Embryonic facial prominence (tissue), 1 donor: ENCODE measurements around the gene OR7G3.

Experiments used
- DNase-seq: peaks from one replicate; pipeline ENCODE4 v3.0.0-alpha.2; 2016; ENCODE audit errors: extremely low spot score

Gene OR7G3

GRCh38 chr19:9107375-9107774, 19.4 kb downstream of the OR7G3 start, which contains the start of gene OR7G2:
TSS of gene OR7G2 (minus strand) at chr19:9107475. CDS start at chr19:9103243, 4,232 bp downstream.
- no peak for DNase-seq

GRCh38 chr19:9086761-9087160, 40.0 kb downstream of the OR7G3 start, which contains the start of gene OR1M1:
TSS of gene OR1M1 (plus strand) at chr19:9087061. CDS start at chr19:9093245, 6,184 bp downstream.
- no peak for DNase-seq

- no peak for DNase-seq
Measured at GRCh38 chr19:9078651-9079050, 48.1 kb downstream of the OR7G3 start.

GRCh38 chr19:9076901-9077300, 49.8 kb downstream of the OR7G3 start:
- DNase-seq = no peak
